ENCODE results near the gene SYNDIG1. TPM values are rescaled to one million over a fixed set of nuclear protein-coding genes. Genes with fewer than 3 reads are reported as not detected.

SYNDIG1 gene
- total RNA-seq, 1 experiment from 2014 or later: not detected

DNA sequence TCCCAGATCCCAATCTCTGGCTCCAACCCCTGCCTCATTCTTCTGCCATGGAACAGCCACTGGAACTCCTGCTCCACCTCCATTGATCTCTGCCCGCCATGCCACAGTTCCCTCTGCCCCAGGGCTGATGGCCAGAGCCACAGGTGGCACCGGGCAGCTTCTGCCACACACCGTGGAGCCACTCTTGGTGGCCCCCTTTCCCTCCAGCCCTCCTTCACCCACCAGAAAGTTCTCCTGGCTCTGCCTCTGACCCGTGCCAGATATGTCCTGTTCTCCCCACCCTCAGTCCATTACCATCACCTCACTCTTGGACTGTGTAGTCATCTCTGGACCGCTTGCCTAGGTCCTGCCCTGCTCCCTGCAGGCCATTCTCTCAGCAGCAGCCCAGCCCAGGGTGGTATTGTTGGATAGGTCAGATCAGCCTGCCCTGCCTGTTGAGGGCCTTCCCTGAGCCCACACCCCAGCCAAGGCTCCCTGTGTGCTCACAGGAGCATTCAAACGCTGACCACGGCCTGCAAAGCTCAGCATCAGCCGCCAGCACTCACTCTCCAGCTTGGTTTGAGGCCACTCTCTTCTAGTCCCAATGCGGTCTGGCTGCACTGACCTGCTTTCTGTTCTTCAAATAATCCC is 16.8 kb upstream of the SYNDIG1 start:
- TF ChIP-seq EZH2 (IDR thresholded peaks at IDR 0.05; ENCODE audit: low read length, unreplicated experiment): no peak
- TF ChIP-seq, protein P1, sequence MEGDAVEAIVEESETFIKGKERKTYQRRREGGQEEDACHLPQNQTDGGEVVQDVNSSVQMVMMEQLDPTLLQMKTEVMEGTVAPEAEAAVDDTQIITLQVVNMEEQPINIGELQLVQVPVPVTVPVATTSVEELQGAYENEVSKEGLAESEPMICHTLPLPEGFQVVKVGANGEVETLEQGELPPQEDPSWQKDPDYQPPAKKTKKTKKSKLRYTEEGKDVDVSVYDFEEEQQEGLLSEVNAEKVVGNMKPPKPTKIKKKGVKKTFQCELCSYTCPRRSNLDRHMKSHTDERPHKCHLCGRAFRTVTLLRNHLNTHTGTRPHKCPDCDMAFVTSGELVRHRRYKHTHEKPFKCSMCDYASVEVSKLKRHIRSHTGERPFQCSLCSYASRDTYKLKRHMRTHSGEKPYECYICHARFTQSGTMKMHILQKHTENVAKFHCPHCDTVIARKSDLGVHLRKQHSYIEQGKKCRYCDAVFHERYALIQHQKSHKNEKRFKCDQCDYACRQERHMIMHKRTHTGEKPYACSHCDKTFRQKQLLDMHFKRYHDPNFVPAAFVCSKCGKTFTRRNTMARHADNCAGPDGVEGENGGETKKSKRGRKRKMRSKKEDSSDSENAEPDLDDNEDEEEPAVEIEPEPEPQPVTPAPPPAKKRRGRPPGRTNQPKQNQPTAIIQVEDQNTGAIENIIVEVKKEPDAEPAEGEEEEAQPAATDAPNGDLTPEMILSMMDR (conservative IDR thresholded peaks at IDR 0.05; ENCODE audit: low read depth, low read length): no peak
- no peaks in the 10 kb centered on the region for H3K4me1 ChIP-seq (ENCODE audit: insufficient read depth, low read length)
- ChIA-PET CTCF (no interaction called here), POLR2A (ENCODE audit: unreplicated experiment) (no interaction called here)
- H2AFZ ChIP-seq (ENCODE audit: low read length): no peak overlapping the region
- H3K79me2 ChIP-seq (ENCODE audit: low read length): no peaks in the 10 kb centered on the region
- H3K9me2 ChIP-seq (replicated peaks; ENCODE audit: low read length): no peaks in the 10 kb centered on the region
- ATAC-seq (no peak), DNase-seq (no peak)
- H3K4me2 ChIP-seq (ENCODE audit: low read length): no peak overlapping the region
- H3K4me3 ChIP-seq (ENCODE audit: low read length): no peak overlapping the region
- H3F3A ChIP-seq (ENCODE audit: low read length, unreplicated experiment): no peaks in the 10 kb centered on the region
- BruUV-seq (replicated peaks): no TSS peak
- no peak overlapping the region for H3K9ac ChIP-seq (ENCODE audit: low read length)
- H3K9me3 ChIP-seq (ENCODE audit: low read length): no peaks in the 10 kb centered on the region
- peaks cover 96% of the 10 kb centered on the region for H3K27me3 ChIP-seq (ENCODE audit: low read length)
- H3K27ac ChIP-seq (ENCODE audit: low read length): no peak overlapping the region
- intact Hi-C loops (cut with micrococcal nuclease): no loop called here
- H3K36me3 ChIP-seq (ENCODE audit: low read depth, low read length): no peaks in the 10 kb centered on the region
- no peaks in the 10 kb centered on the region for H4K20me1 ChIP-seq (ENCODE audit: low read length)

DNA sequence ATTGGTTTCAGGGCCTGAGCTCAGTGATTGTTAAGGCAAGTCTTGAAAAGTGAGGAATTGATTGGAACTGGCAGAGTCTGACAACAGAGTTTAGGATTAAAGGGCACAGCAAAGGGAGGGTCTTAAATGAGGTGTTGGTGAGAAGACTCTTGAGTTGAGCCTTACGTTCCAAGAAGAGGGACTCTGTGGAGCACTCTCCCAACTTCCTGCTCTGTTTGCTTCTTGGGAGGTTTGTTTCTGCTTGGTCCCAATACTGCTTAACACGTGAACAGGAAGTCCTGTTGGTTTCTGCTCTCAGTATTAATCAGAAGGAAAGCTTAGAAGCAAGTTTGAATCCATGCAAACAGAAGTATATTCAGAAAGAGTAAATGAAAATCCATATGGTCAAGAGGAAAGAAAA is 15.6 kb upstream of the SYNDIG1 start:
- Histone ChIP-seq H3K36me3 (ENCODE audit: low read depth, low read length) (no peaks in the 10 kb centered on the region), H3K9me2 (replicated peaks; ENCODE audit: low read length) (no peaks in the 10 kb centered on the region), H3K4me3 (ENCODE audit: low read length) (no peak overlapping the region), H4K20me1 (ENCODE audit: low read length) (no peaks in the 10 kb centered on the region), H3F3A (ENCODE audit: low read length, unreplicated experiment) (no peaks in the 10 kb centered on the region), H3K4me2 (ENCODE audit: low read length) (no peak overlapping the region), H3K4me1 (ENCODE audit: insufficient read depth, low read length) (no peaks in the 10 kb centered on the region), H3K9ac (ENCODE audit: low read length) (no peak overlapping the region), H3K79me2 (ENCODE audit: low read length) (no peaks in the 10 kb centered on the region), H3K27me3 (ENCODE audit: low read length) (peaks cover 96% of the 10 kb centered on the region), H3K9me3 (ENCODE audit: low read length) (no peaks in the 10 kb centered on the region), H3K27ac (ENCODE audit: low read length) (no peak overlapping the region), H2AFZ (ENCODE audit: low read length) (no peak overlapping the region)
- ChIA-PET CTCF (no interaction called here), POLR2A (ENCODE audit: unreplicated experiment) (no interaction called here)
- TF ChIP-seq EZH2phosphoT487 (IDR thresholded peaks at IDR 0.05; ENCODE audit: borderline replicate concordance, low read length) (no peak), EZH2 (IDR thresholded peaks at IDR 0.05; ENCODE audit: low read length, unreplicated experiment) (no peak)
- TF ChIP-seq, protein P1 (conservative IDR thresholded peaks at IDR 0.05; ENCODE audit: low read depth, low read length): no peak
- intact Hi-C loops (cut with micrococcal nuclease): no loop called here
- DNase-seq (no peak), ATAC-seq (no peak)
- no TSS peak for BruUV-seq (replicated peaks)

DNA sequence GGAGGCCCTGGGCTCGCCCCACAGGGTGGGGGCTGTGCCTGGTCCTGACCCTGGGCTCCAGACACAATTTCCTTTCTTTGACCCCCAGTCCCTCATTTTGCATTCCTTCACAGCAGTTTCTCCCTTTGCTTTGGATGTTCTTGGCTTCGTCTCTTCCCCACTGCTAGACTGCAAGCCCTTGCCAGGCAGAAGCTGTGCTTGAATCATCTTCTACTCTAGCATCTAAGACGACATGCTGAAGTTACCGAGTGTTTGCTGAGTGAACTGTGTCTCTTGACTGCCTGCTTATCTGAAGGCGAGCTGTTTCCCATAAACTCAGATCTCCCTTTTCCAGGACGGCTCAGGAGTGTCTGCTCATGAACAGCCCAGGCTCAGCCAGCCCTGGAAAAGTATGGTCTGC is 14.3 kb upstream of the SYNDIG1 start:
- Histone ChIP-seq H3K27ac (ENCODE audit: low read length) (no peak overlapping the region), H3K9me2 (replicated peaks; ENCODE audit: low read length) (no peaks in the 10 kb centered on the region), H3K4me1 (ENCODE audit: insufficient read depth, low read length) (no peaks in the 10 kb centered on the region), H3K27me3 (ENCODE audit: low read length) (peaks cover 99% of the 10 kb centered on the region), H4K20me1 (ENCODE audit: low read length) (no peaks in the 10 kb centered on the region), H2AFZ (ENCODE audit: low read length) (no peak overlapping the region), H3F3A (ENCODE audit: low read length, unreplicated experiment) (no peaks in the 10 kb centered on the region), H3K9me3 (ENCODE audit: low read length) (no peaks in the 10 kb centered on the region), H3K9ac (ENCODE audit: low read length) (no peak overlapping the region), H3K4me3 (ENCODE audit: low read length) (no peak overlapping the region), H3K79me2 (ENCODE audit: low read length) (no peaks in the 10 kb centered on the region), H3K36me3 (ENCODE audit: low read depth, low read length) (no peaks in the 10 kb centered on the region), H3K4me2 (ENCODE audit: low read length) (no peak overlapping the region)
- intact Hi-C loops (cut with micrococcal nuclease): no loop called here
- POLR2A ChIA-PET (ENCODE audit: unreplicated experiment): no interaction called here
- no peak for TF ChIP-seq EZH2 (IDR thresholded peaks at IDR 0.05; ENCODE audit: low read length, unreplicated experiment)
- TF ChIP-seq, protein P1 (conservative IDR thresholded peaks at IDR 0.05; ENCODE audit: low read depth, low read length): no peak
- no peak for TF ChIP-seq EZH2phosphoT487 (IDR thresholded peaks at IDR 0.05; ENCODE audit: borderline replicate concordance, low read length)
- DNase-seq (no peak), ATAC-seq (no peak)
- CTCF ChIA-PET: no interaction called here
- no TSS peak for BruUV-seq (replicated peaks)

Data from PC-3 (cell line).